Kidney glomerular epithelial cell (primary cell): Measurements from ENCODE around the gene NKTR.

Source experiments
- DNase-seq: peaks from one replicate; lab custom pipeline; 2025; lab: John Stamatoyannopoulos, UW

Gene NKTR

GRCh38 chr3:42696356-42697288 is 96.1 kb downstream of the NKTR start:
- DNase-seq: no peak

- no peak for DNase-seq
Measured at GRCh38 chr3:42697289-42698051, 97.0 kb downstream of the NKTR start.
